ENCODE measurements around the gene ATP1B1.
"Not testable (repeated sequence)": the region's sequence is repeated elsewhere in the genome, so short reads cannot be mapped to it uniquely, and the experiment has no call there.

Gene ATP1B1

GRCh38 chr1:169146576-169147214 lies 40.2 kb downstream of the ATP1B1 start:
- DNase-seq: no peak

DNA sequence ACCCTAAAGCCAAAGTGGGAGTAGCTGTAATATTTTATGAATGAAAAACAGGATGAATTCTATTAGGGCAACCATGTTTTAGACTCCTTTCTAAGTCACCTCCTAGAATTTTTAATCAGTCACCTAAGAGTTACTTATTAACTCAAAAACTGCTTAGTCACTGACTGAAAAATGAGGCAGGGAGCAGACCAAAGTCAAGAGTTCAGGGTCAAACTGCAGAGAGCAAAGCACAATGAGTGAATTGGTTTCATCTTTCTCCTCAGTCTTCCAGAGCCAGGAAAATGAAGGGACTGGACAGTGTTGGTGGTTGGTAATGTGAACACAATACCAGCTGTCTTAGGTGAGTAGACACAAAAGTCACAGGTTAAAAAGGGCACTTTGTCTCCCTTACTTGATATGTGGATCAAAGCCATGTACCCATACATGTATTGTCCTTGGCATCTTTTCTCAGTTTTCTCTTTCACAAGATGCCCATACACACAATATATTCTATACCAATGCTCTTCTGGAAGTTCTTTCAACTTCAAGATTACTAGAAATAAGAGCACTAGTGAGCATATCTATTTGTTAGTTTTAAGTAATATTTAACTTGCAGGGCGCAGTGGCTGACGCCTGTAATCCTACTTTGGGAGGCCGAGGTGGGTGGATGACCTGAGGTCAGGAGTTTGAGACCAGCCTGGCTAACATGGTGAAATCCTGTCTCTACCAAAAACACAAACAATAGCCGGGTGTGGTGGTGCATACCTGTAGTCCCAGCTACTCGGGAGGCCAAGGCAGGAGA lies 42.2 kb downstream of the ATP1B1 start:
- no peak for DNase-seq

DNA sequence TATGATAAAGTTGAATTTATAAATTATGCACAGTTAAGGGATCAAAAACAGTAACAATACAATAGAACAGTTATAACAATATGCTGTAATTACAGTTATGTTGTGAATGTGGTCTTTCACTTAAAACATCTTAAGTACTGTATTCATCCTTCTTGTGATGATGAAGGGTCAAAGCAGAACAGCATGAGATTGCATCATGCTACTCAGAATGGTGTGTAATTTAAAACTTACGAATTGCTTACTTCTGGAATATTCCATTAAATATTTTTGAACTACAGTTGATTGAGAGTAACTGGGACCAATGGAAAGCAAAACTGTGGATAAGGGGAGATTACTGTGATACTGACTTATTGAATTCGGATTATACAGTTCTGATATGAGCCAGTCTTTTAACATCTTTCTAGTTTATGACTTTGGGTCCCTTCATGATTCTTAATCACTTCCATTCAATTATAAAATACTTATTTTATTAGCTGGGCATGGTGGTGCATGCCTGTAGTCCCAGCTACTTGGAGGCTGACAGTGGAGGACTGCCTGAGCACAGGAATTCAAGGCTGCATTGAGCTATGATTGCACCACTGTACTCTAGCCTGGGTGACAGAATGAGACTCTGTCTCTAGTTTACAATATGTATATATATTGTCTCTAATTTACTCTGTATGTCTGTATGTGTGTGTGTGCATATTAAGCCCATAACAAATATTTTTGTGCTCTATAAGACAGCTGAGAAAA lies 43.2 kb downstream of the ATP1B1 start:
- no peak for DNase-seq

DNA sequence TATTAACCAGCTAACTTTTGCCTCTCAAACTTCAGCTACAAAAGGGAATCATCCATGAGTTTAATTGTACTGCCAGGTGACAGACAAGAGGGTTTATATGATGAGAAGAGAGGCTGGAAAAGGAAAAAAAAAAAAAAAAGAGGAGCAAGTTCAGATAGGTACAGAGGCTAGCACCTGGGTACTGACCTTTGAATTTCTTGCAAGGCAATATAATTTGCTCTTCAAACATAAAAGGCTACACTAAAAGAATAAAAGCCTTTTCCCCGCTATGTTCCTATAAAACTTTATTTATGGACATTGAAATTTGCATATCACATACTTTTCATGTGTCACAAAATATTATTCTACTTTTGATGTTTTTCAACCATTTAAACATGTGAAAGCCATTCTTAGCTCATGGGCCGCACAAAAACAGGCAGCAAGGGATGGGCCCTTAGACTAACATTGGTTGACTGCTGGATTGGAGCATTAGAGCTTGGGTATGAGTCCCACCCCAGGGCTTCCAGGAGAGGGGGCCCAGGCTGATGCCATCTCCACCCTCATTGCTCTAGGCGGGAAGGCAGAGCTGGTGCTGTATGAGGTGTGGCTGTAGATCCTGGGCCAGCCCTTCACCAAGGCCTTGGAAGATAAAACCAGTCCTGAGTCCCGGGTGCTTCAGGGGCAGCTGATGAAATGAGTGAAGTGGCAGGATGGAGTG lies 44.3 kb downstream of the ATP1B1 start:
- DNase-seq: no peak

DNA sequence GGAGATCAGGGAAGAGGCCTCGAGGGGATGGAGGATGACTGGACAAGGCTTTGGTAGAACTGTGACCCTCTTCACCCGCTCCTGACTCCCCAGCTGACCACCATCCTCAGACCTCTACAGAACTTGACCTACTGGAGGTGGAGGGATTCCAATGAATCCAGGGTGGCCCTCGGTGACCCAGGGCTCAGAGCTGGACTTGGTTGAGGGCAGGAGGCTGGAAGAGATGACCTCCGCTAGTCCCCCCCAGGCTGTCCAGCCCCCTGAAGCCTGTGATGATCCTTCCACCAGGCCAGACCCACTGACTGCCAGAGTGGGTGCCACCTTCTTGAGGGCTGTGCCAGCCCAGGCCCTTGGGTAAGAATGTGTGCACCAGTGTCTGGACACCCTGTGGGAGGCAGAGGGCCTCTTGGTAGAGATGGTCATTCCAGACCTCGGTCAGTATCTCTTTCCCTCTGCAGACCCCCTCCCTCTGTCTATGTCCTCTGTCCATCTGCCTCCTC lies 44.9 kb downstream of the ATP1B1 start:
- DNase-seq: no peak

GRCh38 chr1:169155675-169156074 lies 49.2 kb downstream of the ATP1B1 start:
- no peak for DNase-seq

- no peak for DNase-seq
Observed at GRCh38 chr1:169156580-169156979, 50.1 kb downstream of the ATP1B1 start.

GRCh38 chr1:169160845-169161495 lies 54.5 kb downstream of the ATP1B1 start:
- no peak for DNase-seq

GRCh38 chr1:169161496-169162194 lies 55.2 kb downstream of the ATP1B1 start:
- peak; percentile 29 for DNase-seq

- peak; percentile 3 for DNase-seq
Observed at GRCh38 chr1:169163059-169163458, 56.6 kb downstream of the ATP1B1 start.

GRCh38 chr1:169175461-169175860 lies 69.0 kb downstream of the ATP1B1 start:
- no peak for DNase-seq

- DNase-seq: not testable (repeated sequence)
Observed at GRCh38 chr1:169179431-169179830, 72.9 kb downstream of the ATP1B1 start.

DNA sequence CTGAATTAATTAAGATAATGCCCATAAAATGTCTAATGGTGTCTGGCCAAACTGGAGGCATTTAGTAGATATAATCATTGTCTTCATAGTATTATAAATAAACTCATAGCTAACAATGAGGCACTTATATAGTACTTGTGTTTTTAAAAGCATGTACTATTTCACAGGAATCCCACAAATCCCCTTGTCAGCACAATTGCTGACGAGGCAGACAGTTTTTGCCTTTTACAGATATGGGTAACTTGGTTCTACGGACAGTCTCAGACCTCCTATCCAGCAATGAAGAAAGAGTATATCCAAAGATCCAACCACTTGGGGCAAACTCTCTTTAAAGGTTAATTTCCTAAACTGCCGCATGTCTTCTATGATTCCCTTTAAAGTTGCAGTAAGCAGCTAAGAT lies 73.7 kb downstream of the ATP1B1 start:
- no peak for DNase-seq

Measured in suppressor macrophage treated with lipopolysaccharide for 4 hours (primary cell).